GM12891 (cell line): ENCODE data around the gene CEP350. TPM values are rescaled to one million over a fixed set of nuclear protein-coding genes. Genes with fewer than 3 reads are reported as not detected.
A peak's percentile ranks its signal among the peaks of the same experiment; 100 is the strongest.

Experiments used
- DNase-seq: peaks from one replicate; pipeline ENCODE4 v3.0.0; 2011; ENCODE audit warnings: low spot score; ENCODE audit not compliant: insufficient read length
- FAIRE-seq: peaks from 2 replicates; lab custom pipeline; 2011; peaks lifted over from hg19 to GRCh38; lab: Jason Lieb, UNC
- PAX5 ChIP-seq: IDR thresholded peaks from 2 replicates; pipeline ENCODE4 v1.6.1; 2011; ENCODE audit warnings: low read length, moderate library complexity, mild to moderate bottlenecking; ENCODE audit not compliant: insufficient read depth, severe bottlenecking
- POLR2A ChIP-seq: IDR thresholded peaks from 2 replicates; pipeline ENCODE4 v1.6.1; 2011; ENCODE audit warnings: low read depth, low read length, control low read depth
- POLR2AphosphoS5 ChIP-seq: IDR thresholded peaks from 2 replicates; pipeline ENCODE4 v1.6.1; 2011; ENCODE audit warnings: low read depth, low read length, control low read depth
- POU2F2 ChIP-seq: IDR thresholded peaks from 2 replicates; pipeline ENCODE4 v1.6.1; 2011; ENCODE audit warnings: low read depth, mild to moderate bottlenecking, control low read depth, low read length, moderate library complexity
- SPI1 ChIP-seq: IDR thresholded peaks from 2 replicates; pipeline ENCODE4 v1.6.1; 2011; ENCODE audit warnings: low read depth, low read length, control low read depth
- TAF1 ChIP-seq: IDR thresholded peaks from 2 replicates; pipeline ENCODE4 v1.6.1; 2011; ENCODE audit warnings: low read depth, low read length, control low read depth
- polyA plus RNA-seq: library from polyadenylated mRNA; unstranded; fragments of >200 nt; gene quantifications from one replicate; pipeline ENCODE4 v1.2.1, GENCODE V29; 2012; ENCODE audit warnings: low read depth, missing spikeins, inconsistent platforms; ENCODE audit not compliant: missing spikeins

The CEP350 gene
- 11.0 TPM for polyA plus RNA-seq

GRCh38 chr1:179954493-179955286 is at the start of gene CEP350:
Gene CEP350, plus strand, starts transcription at chr1:179954810. Its CDS starts 31,372 bp downstream, at chr1:179986182.
- DNase-seq (peak; percentile 56), FAIRE-seq (peak; percentile 99)
- TF ChIP-seq TAF1 (peak; percentile 88), POU2F2 (no peak; the same call in 1 of the 2 replicates), POLR2A (peak; percentile 88), PAX5 (peak; percentile 98), POLR2AphosphoS5 (peak; percentile 66; the same call in 1 of the 2 replicates)

- DNase-seq (no peak), FAIRE-seq (no peak)
- no peak for TF ChIP-seq SPI1
- TF ChIP-seq POU2F2, result no peak
- no peak for TF ChIP-seq PAX5
- no peak for TF ChIP-seq POLR2A
- no peak for TF ChIP-seq TAF1
- TF ChIP-seq POLR2AphosphoS5, result no peak
Measured at GRCh38 chr1:179910934-179911333, 43.7 kb upstream of the CEP350 start.

GRCh38 chr1:179911812-179912211 is 42.8 kb upstream of the CEP350 start:
- DNase-seq, result no peak
- FAIRE-seq, result no peak
- TF ChIP-seq SPI1 (no peak), POLR2AphosphoS5 (no peak), POLR2A (no peak), PAX5 (no peak), TAF1 (no peak), POU2F2 (no peak)

- no peak for FAIRE-seq
- DNase-seq, result no peak
- TF ChIP-seq POLR2AphosphoS5 (no peak), SPI1 (no peak), PAX5 (no peak), POU2F2 (no peak), TAF1 (no peak), POLR2A (no peak)
Measured at GRCh38 chr1:179917601-179918429, 36.8 kb upstream of the CEP350 start.

- no peak for FAIRE-seq
- DNase-seq, result no peak
- no peak for TF ChIP-seq POLR2AphosphoS5
- no peak for TF ChIP-seq POU2F2
- no peak for TF ChIP-seq TAF1
- TF ChIP-seq PAX5, result no peak
- TF ChIP-seq POLR2A, result no peak
- TF ChIP-seq SPI1, result no peak
Measured at GRCh38 chr1:179921472-179921871, 33.1 kb upstream of the CEP350 start.

GRCh38 chr1:179921981-179922872 is 32.4 kb upstream of the CEP350 start:
- FAIRE-seq, result no peak
- TF ChIP-seq TAF1, result no peak
- TF ChIP-seq PAX5, result no peak
- TF ChIP-seq POLR2AphosphoS5, result no peak
- TF ChIP-seq POLR2A, result peak; percentile 34; the same call in 1 of the 2 replicates
- no peak for TF ChIP-seq SPI1

GRCh38 chr1:179923029-179923428 is 31.6 kb upstream of the CEP350 start:
- DNase-seq, result no peak
- TF ChIP-seq POU2F2 (no peak), TAF1 (no peak), POLR2AphosphoS5 (no peak), POLR2A (no peak), SPI1 (no peak), PAX5 (no peak)
- no peak for FAIRE-seq

More at GRCh38 chr1:179921981-179922872, 32.4 kb upstream of the CEP350 start:
- no peak for DNase-seq

GRCh38 chr1:179924268-179924667 is 30.3 kb upstream of the CEP350 start:
- FAIRE-seq (no peak), DNase-seq (no peak)
- TF ChIP-seq TAF1, result no peak
- no peak for TF ChIP-seq PAX5
- TF ChIP-seq POU2F2, result no peak
- no peak for TF ChIP-seq POLR2AphosphoS5
- no peak for TF ChIP-seq SPI1
- TF ChIP-seq POLR2A, result no peak

GRCh38 chr1:179925302-179925701 is 29.3 kb upstream of the CEP350 start:
- FAIRE-seq, result no peak
- TF ChIP-seq SPI1 (no peak), POLR2A (no peak), POLR2AphosphoS5 (no peak), POU2F2 (no peak), PAX5 (no peak), TAF1 (no peak)
- no peak for DNase-seq
